ENCODE data around the gene PLCD4. TPM values are rescaled to one million over a fixed set of nuclear protein-coding genes. Genes with fewer than 3 reads are reported as not detected.

Gene PLCD4
- total RNA-seq, 4 donors from 2014 or later = 2.6 to 5.8 (median 4.8) TPM

GRCh38 chr2:218605432-218605831, 2.3 kb upstream of the PLCD4 start:
- Histone ChIP-seq H3K27ac (replicated peaks in 1 of 4) (peak overlapping the region in 1 of 4 donors; percentile 28), H3K4me3 (no peak overlapping the region), H3K36me3 (no peaks in the 10 kb centered on the region), H3K9me3 (no peaks in the 10 kb centered on the region), H3K27me3 (no peaks in the 10 kb centered on the region), H3K4me1 (peaks cover 9 to 42% (median 28%) of the 10 kb centered on the region in 4 donors)
- TF ChIP-seq POLR2AphosphoS5 (IDR thresholded peaks at IDR 0.05) (no peak), POLR2A (IDR thresholded peaks at IDR 0.05; ENCODE audit: low read depth) (no peak), EP300 (IDR thresholded peaks at IDR 0.05) (no peak)
- TF ChIP-seq, protein P1, sequence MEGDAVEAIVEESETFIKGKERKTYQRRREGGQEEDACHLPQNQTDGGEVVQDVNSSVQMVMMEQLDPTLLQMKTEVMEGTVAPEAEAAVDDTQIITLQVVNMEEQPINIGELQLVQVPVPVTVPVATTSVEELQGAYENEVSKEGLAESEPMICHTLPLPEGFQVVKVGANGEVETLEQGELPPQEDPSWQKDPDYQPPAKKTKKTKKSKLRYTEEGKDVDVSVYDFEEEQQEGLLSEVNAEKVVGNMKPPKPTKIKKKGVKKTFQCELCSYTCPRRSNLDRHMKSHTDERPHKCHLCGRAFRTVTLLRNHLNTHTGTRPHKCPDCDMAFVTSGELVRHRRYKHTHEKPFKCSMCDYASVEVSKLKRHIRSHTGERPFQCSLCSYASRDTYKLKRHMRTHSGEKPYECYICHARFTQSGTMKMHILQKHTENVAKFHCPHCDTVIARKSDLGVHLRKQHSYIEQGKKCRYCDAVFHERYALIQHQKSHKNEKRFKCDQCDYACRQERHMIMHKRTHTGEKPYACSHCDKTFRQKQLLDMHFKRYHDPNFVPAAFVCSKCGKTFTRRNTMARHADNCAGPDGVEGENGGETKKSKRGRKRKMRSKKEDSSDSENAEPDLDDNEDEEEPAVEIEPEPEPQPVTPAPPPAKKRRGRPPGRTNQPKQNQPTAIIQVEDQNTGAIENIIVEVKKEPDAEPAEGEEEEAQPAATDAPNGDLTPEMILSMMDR (IDR thresholded peaks at IDR 0.05) = no peak
- WGBS = 79% methylated on average over 2 of the region's 2 CpGs
- DNase-seq (ENCODE audit: extremely low spot score) = no peak
- intact Hi-C loops (cut with DNase I) = no loop called here

DNA sequence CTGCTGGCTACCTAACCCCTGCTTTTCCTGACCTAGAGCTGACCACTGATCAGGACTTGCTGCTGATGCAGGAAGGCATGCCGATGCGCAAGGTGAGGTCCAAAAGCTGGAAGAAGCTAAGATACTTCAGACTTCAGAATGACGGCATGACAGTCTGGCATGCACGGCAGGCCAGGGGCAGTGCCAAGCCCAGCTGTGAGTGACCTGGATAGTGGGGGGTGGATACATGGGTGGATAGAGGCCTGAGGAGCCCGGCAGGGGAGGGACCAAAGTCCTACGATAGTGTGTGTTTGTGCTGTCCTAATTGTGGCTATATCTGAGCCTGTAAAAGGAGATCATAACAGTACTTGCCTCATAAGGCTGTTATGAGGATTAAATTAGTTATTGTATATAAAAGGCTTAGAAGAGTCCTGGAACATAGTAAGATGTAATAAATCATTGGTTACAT, 8.2 kb downstream of the PLCD4 start:
- H3K9me3 ChIP-seq = no peaks in the 10 kb centered on the region
- 56% methylated on average over 6 of the region's 6 CpGs for WGBS
- H3K36me3 ChIP-seq = peaks cover 0 to 9% (median 2%) of the 10 kb centered on the region in 4 donors
- peaks cover 0 to 18% (median 16%) of the 10 kb centered on the region in 4 donors for H3K4me1 ChIP-seq
- TF ChIP-seq POLR2AphosphoS5 (IDR thresholded peaks at IDR 0.05) (peak; percentile 61), EP300 (IDR thresholded peaks at IDR 0.05) (no peak)
- H3K4me3 ChIP-seq = no peak overlapping the region
- no peaks in the 10 kb centered on the region for H3K27me3 ChIP-seq
- intact Hi-C loops (cut with DNase I) = no loop called here
- H3K27ac ChIP-seq (replicated peaks in 1 of 4) = peak overlapping the region; percentile 73 to 85 (median 80)
- DNase-seq (ENCODE audit: extremely low spot score) = no peak

- DNase-seq (ENCODE audit: extremely low spot score) = no peak
- no peak overlapping the region for H3K4me3 ChIP-seq
- H3K9me3 ChIP-seq = no peaks in the 10 kb centered on the region
- H3K27me3 ChIP-seq = no peaks in the 10 kb centered on the region
- TF ChIP-seq, protein P1 (IDR thresholded peaks at IDR 0.05) = no peak
- TF ChIP-seq EP300 (IDR thresholded peaks at IDR 0.05) (no peak), POLR2AphosphoS5 (IDR thresholded peaks at IDR 0.05) (no peak)
- H3K4me1 ChIP-seq = peaks cover 0 to 32% (median 28%) of the 10 kb centered on the region in 4 donors
- intact Hi-C loops (cut with DNase I) = no loop called here
- no peak overlapping the region for H3K27ac ChIP-seq (replicated peaks in 1 of 4)
- WGBS = 87% methylated on average over 9 of the region's 9 CpGs
- peaks cover 0 to 21% (median 2%) of the 10 kb centered on the region in 4 donors for H3K36me3 ChIP-seq
Observed at GRCh38 chr2:218618102-218618860, 10.6 kb downstream of the PLCD4 start.

DNA sequence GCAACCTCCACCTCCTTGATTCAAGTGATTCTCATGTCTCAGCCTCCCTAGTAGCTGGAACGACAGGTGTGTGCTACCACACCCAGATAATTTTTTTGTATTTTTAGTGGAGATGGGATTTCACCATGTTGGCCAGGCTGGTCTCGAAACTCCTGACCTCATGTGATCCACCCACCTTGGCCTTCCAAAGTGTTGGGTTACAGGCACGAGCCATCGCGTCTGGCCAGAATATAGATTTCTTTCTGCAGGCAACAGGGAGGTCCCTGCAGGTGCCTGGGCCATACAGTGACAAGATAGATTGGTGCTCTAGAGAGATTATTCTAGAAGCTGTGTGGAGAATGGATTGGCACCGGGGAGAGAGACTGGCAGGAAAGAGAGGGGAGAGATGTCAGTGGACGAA, 13.3 kb downstream of the PLCD4 start:
- no peak overlapping the region for H3K27ac ChIP-seq (replicated peaks in 1 of 4)
- no peaks in the 10 kb centered on the region for H3K9me3 ChIP-seq
- H3K27me3 ChIP-seq = no peaks in the 10 kb centered on the region
- H3K4me3 ChIP-seq = no peak overlapping the region
- WGBS = 75% methylated on average over 7 of the region's 7 CpGs
- H3K36me3 ChIP-seq = peaks cover 0 to 23% (median 2%) of the 10 kb centered on the region in 4 donors
- no peak for DNase-seq (ENCODE audit: extremely low spot score)
- intact Hi-C loops (cut with DNase I) = no loop called here
- peaks cover 0 to 20% (median 17%) of the 10 kb centered on the region in 4 donors for H3K4me1 ChIP-seq
- no peak for TF ChIP-seq POLR2AphosphoS5 (IDR thresholded peaks at IDR 0.05)
- TF ChIP-seq POLR2A (IDR thresholded peaks at IDR 0.05; ENCODE audit: low read depth) = no peak
- TF ChIP-seq, protein P1 (IDR thresholded peaks at IDR 0.05) = no peak
- TF ChIP-seq EP300 (IDR thresholded peaks at IDR 0.05) = no peak

GRCh38 chr2:218622606-218623365, 15.1 kb downstream of the PLCD4 start:
- no peak for TF ChIP-seq EP300 (IDR thresholded peaks at IDR 0.05)
- TF ChIP-seq, protein P1 (IDR thresholded peaks at IDR 0.05) = no peak
- TF ChIP-seq POLR2A (IDR thresholded peaks at IDR 0.05; ENCODE audit: low read depth) = no peak
- TF ChIP-seq POLR2AphosphoS5 (IDR thresholded peaks at IDR 0.05) = no peak
- DNase-seq (ENCODE audit: extremely low spot score) = no peak
- no peak overlapping the region for H3K4me3 ChIP-seq
- H3K27ac ChIP-seq (replicated peaks in 1 of 4) = peak overlapping the region in 1 of 4 donors; percentile 36
- intact Hi-C loops (cut with DNase I) = no loop called here
- no peaks in the 10 kb centered on the region for H3K27me3 ChIP-seq
- WGBS = 53% methylated on average over 7 of the region's 7 CpGs
- H3K9me3 ChIP-seq = no peaks in the 10 kb centered on the region
- H3K36me3 ChIP-seq = peaks cover 0 to 34% (median 2%) of the 10 kb centered on the region in 4 donors
- H3K4me1 ChIP-seq = peaks cover 0 to 14% (median 12%) of the 10 kb centered on the region in 4 donors
